ENCODE measurements around the gene CYP4F8.
"Not testable (repeated sequence)": the region's sequence is repeated elsewhere in the genome, so short reads cannot be mapped to it uniquely, and the experiment has no call there.

Gene CYP4F8

DNA sequence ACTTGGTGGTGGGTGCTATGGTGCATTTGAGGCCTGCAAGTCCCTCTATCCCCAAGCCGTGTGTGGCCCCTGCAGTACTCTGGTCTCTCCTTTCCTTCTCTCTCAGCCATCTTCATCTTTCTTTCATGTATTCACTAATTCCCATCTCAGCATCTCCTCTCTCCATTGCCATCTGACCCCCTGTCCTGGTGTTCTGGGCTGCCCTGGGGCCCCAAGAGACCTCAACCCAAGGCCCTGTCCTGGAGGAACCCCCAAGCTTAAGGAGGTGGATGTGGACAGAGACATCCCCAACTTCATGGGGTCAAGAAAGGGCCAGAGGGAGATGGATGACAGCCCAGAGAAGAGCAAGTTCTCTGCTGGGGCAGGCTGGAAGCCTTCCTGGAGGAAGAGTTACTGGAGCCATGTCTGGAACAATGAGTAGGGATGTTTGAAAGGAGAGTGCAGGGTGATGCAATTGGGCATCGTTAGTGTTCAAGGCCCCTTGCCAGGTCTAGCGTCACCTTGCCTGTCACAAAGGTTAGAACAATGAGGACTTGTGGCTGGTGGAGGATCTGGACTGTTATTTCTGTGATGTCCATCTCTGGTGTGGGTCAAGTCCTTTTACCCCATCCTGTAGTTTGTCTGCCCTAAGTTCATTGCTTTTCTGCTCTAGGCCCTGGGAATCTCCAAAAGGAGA is 29.2 kb downstream of the CYP4F8 start:
- TF ChIP-seq, protein P1, sequence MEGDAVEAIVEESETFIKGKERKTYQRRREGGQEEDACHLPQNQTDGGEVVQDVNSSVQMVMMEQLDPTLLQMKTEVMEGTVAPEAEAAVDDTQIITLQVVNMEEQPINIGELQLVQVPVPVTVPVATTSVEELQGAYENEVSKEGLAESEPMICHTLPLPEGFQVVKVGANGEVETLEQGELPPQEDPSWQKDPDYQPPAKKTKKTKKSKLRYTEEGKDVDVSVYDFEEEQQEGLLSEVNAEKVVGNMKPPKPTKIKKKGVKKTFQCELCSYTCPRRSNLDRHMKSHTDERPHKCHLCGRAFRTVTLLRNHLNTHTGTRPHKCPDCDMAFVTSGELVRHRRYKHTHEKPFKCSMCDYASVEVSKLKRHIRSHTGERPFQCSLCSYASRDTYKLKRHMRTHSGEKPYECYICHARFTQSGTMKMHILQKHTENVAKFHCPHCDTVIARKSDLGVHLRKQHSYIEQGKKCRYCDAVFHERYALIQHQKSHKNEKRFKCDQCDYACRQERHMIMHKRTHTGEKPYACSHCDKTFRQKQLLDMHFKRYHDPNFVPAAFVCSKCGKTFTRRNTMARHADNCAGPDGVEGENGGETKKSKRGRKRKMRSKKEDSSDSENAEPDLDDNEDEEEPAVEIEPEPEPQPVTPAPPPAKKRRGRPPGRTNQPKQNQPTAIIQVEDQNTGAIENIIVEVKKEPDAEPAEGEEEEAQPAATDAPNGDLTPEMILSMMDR (IDR thresholded peaks at IDR 0.05): no peak
- no peaks in the 10 kb centered on the region for H3K36me3 Mint-ChIP-seq (ENCODE audit: low read depth)
- H3K4me1 Mint-ChIP-seq: no peaks in the 10 kb centered on the region
- peaks cover 91% of the 10 kb centered on the region for H3K9me3 Mint-ChIP-seq
- DNase-seq: no peak
- no peak overlapping the region for H3K27ac Mint-ChIP-seq
- no peak overlapping the region for H3K4me3 Mint-ChIP-seq
- H3K27me3 Mint-ChIP-seq (ENCODE audit: low read depth, poor library complexity): no peaks in the 10 kb centered on the region

DNA sequence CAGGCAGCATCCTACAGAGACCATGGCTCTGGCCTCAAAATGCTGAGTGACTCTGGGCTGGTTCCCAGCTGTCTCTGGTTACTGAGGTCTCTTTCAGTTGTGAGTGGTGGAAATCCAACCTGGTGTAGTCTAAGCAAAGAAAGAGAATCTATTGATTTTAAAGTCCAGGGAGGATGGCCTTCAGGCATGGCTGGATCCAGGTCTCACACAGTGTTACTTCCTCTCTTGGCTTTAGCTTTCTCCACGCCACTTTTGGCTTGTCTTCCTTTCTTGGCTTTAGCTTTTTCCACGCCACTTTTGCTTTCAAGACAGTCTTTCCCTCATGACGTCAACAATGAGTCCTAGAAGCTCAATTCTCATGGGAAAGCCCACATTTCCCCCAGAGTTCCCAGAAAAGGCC is 29.8 kb downstream of the CYP4F8 start:
- Mint-ChIP-seq H3K27ac (no peak overlapping the region), H3K4me3 (no peak overlapping the region), H3K36me3 (ENCODE audit: low read depth) (no peaks in the 10 kb centered on the region), H3K4me1 (no peaks in the 10 kb centered on the region), H3K27me3 (ENCODE audit: low read depth, poor library complexity) (no peaks in the 10 kb centered on the region), H3K9me3 (peaks cover 91% of the 10 kb centered on the region)
- TF ChIP-seq, protein P1 (IDR thresholded peaks at IDR 0.05): no peak
- no peak for DNase-seq

- no peaks in the 10 kb centered on the region for H3K4me1 Mint-ChIP-seq
- no peak overlapping the region for H3K4me3 Mint-ChIP-seq
- H3K36me3 Mint-ChIP-seq (ENCODE audit: low read depth): no peaks in the 10 kb centered on the region
- no peaks in the 10 kb centered on the region for H3K27me3 Mint-ChIP-seq (ENCODE audit: low read depth, poor library complexity)
- no peak overlapping the region for H3K27ac Mint-ChIP-seq
- peaks cover 96% of the 10 kb centered on the region for H3K9me3 Mint-ChIP-seq
- no peak for DNase-seq
- TF ChIP-seq, protein P1 (IDR thresholded peaks at IDR 0.05): no peak
Observed at GRCh38 chr19:15649526-15649925, 34.5 kb downstream of the CYP4F8 start.

DNA sequence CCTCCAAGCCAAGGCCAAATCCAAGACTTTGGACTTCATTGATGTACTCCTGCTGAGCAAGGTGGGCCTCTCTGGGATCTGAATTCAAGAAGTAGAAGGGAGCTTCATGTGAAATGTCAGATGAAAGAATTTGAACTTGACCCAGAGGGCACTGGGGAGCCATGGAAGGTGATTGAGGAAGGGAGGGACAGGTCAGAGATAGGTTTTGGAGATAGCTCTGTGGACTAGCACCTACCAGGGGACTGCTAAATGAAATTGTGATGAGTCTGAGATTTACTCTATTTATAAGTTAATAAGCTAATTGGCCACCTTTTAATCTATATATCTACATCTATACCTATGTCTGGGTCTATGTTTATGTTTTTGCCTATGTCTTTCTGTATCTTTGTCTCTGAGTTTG is 35.1 kb downstream of the CYP4F8 start:
- not testable (repeated sequence) for H3K36me3 Mint-ChIP-seq (ENCODE audit: low read depth); H3K4me1 Mint-ChIP-seq; H3K27me3 Mint-ChIP-seq (ENCODE audit: low read depth, poor library complexity); H3K4me3 Mint-ChIP-seq; H3K27ac Mint-ChIP-seq; DNase-seq
- peaks cover 96% of the 10 kb centered on the region for H3K9me3 Mint-ChIP-seq

- H3K4me1 Mint-ChIP-seq: no peaks in the 10 kb centered on the region
- no peaks in the 10 kb centered on the region for H3K27me3 Mint-ChIP-seq (ENCODE audit: low read depth, poor library complexity)
- H3K36me3 Mint-ChIP-seq (ENCODE audit: low read depth): no peaks in the 10 kb centered on the region
- H3K9me3 Mint-ChIP-seq: peaks cover 91% of the 10 kb centered on the region
- TF ChIP-seq, protein P1 (IDR thresholded peaks at IDR 0.05): no peak
- H3K27ac Mint-ChIP-seq: no peak overlapping the region
- DNase-seq: no peak
- no peak overlapping the region for H3K4me3 Mint-ChIP-seq
Observed at GRCh38 chr19:15651791-15652190, 36.8 kb downstream of the CYP4F8 start.

GRCh38 chr19:15652559-15653278 is 37.7 kb downstream of the CYP4F8 start:
- no peaks in the 10 kb centered on the region for H3K4me1 Mint-ChIP-seq
- H3K4me3 Mint-ChIP-seq: no peak overlapping the region
- TF ChIP-seq, protein P1 (IDR thresholded peaks at IDR 0.05): no peak
- no peak for DNase-seq
- no peaks in the 10 kb centered on the region for H3K27me3 Mint-ChIP-seq (ENCODE audit: low read depth, poor library complexity)
- no peaks in the 10 kb centered on the region for H3K36me3 Mint-ChIP-seq (ENCODE audit: low read depth)
- H3K27ac Mint-ChIP-seq: no peak overlapping the region
- H3K9me3 Mint-ChIP-seq: peaks cover 87% of the 10 kb centered on the region
